ENCODE data around the gene NOS3. TPM values are rescaled to one million over a fixed set of nuclear protein-coding genes. Genes with fewer than 3 reads are reported as not detected.

Gene NOS3
- total RNA-seq, 2 donors from 2014 or later, result 14.5 to 78.6 TPM

DNA sequence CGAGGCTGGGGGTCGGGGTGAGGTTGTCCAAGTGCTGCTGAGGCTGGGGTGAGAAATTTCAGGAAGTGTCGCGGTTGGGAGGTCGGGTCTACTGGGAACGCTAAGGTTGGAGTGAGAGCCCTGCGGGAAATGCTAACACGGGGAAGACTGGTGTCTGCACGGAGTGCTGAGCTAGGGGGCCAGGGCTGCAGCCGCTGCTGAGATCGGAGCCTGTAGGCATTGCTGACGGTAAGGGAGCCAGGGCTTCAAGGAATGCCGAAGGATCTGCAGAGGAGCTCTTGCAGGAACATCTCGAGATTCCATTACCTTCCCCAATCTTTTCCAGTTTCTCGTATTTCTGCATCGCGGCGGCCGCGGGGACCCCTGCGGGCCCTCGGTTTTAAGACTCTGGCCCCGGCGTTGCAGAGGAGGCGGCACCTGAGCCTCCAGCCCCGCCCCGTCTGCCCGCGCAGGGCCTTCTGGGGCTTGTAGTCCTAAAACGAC, 66.7 kb downstream of the NOS3 start, which contains the start of gene CDK5:
TSS of gene CDK5 (minus strand) at position 392 of the 483 bp plus-strand sequence. CDS start at position 343, 49 bp downstream.
- no peak for TF ChIP-seq CTCF (IDR thresholded peaks at IDR 0.05)
- Histone ChIP-seq H3K27me3 (no peaks in the 10 kb centered on the region), H3K36me3 (no peaks in the 10 kb centered on the region), H3K9me3 (no peaks in the 10 kb centered on the region), H3K4me3 (peak within 1 kb of the TSS; percentile 67 to 85), H3K27ac (peak within 1 kb of the TSS; percentile 94 to 97), H3K4me1 (peaks cover 0 to 49% of the 10 kb centered on the region in 2 donors)
- no peak for DNase-seq (ENCODE audit: low spot score)

- peak overlapping the region; percentile 94 to 97 for H3K27ac ChIP-seq
- H3K27me3 ChIP-seq, result no peaks in the 10 kb centered on the region
- no peak for TF ChIP-seq CTCF (IDR thresholded peaks at IDR 0.05)
- peak; percentile 100 for DNase-seq (ENCODE audit: low spot score)
- peaks cover 0 to 55% of the 10 kb centered on the region in 2 donors for H3K4me1 ChIP-seq
- H3K9me3 ChIP-seq, result no peaks in the 10 kb centered on the region
- peak overlapping the region; percentile 67 to 85 for H3K4me3 ChIP-seq
- H3K36me3 ChIP-seq, result no peaks in the 10 kb centered on the region
These were observed 67.4 kb downstream of the NOS3 start for GRCh38 chr7:151057989-151058780.

GRCh38 chr7:151058781-151059366, 68.1 kb downstream of the NOS3 start:
- TF ChIP-seq CTCF (IDR thresholded peaks at IDR 0.05), result no peak

GRCh38 chr7:151059367-151060112, 68.7 kb downstream of the NOS3 start, which contains the start of gene SLC4A2:
Gene SLC4A2 (plus strand): TSS chr7:151059589. CDS start chr7:151061988, 2,399 bp downstream.
- peaks cover 0 to 62% of the 10 kb centered on the region in 2 donors for H3K4me1 ChIP-seq
- DNase-seq (ENCODE audit: low spot score), result peak; percentile 77

More at GRCh38 chr7:151058781-151059366, 68.1 kb downstream of the NOS3 start:
- Histone ChIP-seq H3K9me3 (no peaks in the 10 kb centered on the region), H3K36me3 (no peaks in the 10 kb centered on the region), H3K4me1 (peaks cover 0 to 62% of the 10 kb centered on the region in 2 donors), H3K27me3 (no peaks in the 10 kb centered on the region), H3K4me3 (peak overlapping the region; percentile 67 to 85), H3K27ac (peak overlapping the region; percentile 94 to 97)
- DNase-seq (ENCODE audit: low spot score), result no peak

More at GRCh38 chr7:151059367-151060112, 68.7 kb downstream of the NOS3 start, which contains the start of gene SLC4A2:
- Histone ChIP-seq H3K27ac (peak within 1 kb of the TSS; percentile 94 to 97), H3K4me3 (peak within 1 kb of the TSS; percentile 67 to 85), H3K36me3 (peaks cover 5% of the 10 kb centered on the region), H3K27me3 (no peaks in the 10 kb centered on the region), H3K9me3 (no peaks in the 10 kb centered on the region)
- TF ChIP-seq CTCF (IDR thresholded peaks at IDR 0.05), result peak; percentile 51 to 71
